ENCODE data around the gene KLHL29.

DNA sequence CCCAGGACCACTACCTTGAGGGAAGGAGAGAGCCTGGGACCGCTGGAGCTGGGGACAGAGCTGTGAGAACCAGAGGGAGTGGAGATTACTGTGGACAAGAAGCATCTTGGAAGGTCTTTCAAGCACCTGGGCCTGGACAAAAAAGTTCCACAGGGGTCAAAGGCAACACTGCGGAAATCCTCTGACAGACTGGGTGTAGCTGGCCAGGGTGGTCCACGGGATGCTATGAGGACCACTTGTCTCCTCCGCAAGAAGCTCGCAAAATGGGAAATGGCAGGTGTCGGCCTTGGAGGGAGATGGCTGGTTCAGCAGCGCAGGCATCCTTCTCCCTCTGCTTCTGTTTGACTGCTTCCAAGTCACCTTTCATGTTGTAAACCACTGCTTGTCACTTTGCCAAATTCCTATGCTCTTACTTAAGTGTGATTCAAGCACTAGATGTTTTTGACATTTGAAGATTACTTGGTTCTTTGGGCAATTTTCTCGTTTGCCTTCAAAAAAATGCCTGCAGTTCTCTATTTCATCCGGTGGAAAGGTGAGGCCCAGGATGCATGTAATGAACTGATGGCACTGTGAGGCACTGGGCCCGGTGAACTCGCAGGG lies 27.7 kb downstream of the KLHL29 start:
- no peak for TF ChIP-seq EZH2 (IDR thresholded peaks at IDR 0.05; ENCODE audit: insufficient read depth, poor library complexity, severe bottlenecking)
- TF ChIP-seq EZH2phosphoT487 (IDR thresholded peaks at IDR 0.05; ENCODE audit: insufficient read depth, low read depth), result no peak

Measured in GM23248 (cell line).